Measurements from ENCODE around the gene PIWIL1. TPM values are rescaled to one million over a fixed set of nuclear protein-coding genes. Genes with fewer than 3 reads are reported as not detected.

The PIWIL1 gene
- total RNA-seq (2014; rRNA removed; shearing (Covaris generic)), result not detected in 2 replicates

GRCh38 chr12:130337488-130338303 lies at the start of gene PIWIL1:
Gene PIWIL1 (plus strand): TSS chr12:130337887. CDS start chr12:130342592, 4,705 bp downstream.

Other genes with a start within 250 kb of the PIWIL1 start
- not detected in 2 replicates for gene FZD10, start 175.4 kb upstream of the PIWIL1 start, total RNA-seq (2014; rRNA removed; shearing (Covaris generic))

All from A375 (cell line).